HG03442 (cell line): Measurements from ENCODE around the gene NFIC.
"Not testable (repeated sequence)": the region's sequence is repeated elsewhere in the genome, so short reads cannot be mapped to it uniquely, and the experiment has no call there.

ENCODE experiments used
- ATAC-seq: cut with Tn5 transposase; IDR thresholded peaks from one replicate; pipeline ENCODE4 v1.9.1; 2021; ENCODE audit warnings: mild to moderate bottlenecking, moderate library complexity; ENCODE audit not compliant: unreplicated experiment

Gene NFIC

DNA sequence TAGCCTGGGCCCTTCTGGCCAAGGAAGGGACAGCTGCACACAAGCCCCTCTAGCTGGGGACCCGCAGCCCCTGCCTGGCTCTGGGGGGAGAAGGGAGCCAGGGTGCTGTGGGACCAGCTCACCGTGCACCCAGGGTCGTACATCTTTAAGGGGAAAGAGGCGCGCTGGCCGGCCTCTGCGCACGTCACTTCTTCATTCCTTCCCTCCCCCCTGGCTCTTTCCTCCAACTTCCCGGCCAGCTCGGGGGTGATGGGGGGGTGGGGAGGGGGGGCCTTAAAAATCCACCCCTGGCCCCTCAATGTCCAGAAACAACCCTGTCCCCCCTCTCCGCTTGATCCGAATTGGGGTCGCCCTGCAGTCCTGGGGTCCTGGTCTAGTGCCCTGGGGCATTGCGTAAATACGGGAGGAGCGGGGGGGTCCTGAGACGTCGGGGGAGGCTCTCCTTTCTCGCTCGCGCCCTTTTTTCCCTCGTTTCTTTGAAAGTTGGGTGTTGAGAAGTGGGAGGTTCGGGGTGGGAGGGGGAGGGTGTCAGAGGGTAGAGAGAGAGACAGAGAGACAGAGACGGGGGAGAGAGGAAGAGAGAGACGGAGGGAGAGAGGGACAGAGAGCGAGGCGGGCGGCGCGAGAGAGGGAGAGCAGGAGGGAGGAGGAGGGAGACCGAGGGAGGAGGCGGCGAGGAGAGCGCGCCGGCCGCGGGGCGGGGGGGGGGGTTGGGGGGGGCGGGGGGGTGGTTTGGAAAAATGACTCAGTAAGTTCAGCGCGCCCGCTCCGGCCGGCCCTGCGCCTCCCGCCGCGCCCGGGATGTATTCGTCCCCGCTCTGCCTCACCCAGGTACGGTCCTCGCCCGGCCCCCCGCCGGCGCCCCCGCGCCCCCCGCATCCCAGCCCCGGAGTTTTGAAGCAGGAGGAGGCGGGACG lies at the start of gene NFIC:
TSS of gene NFIC (plus strand) at position 748 of the 917 bp plus-strand sequence. CDS start at position 802, 54 bp downstream.
- no peak for ATAC-seq

DNA sequence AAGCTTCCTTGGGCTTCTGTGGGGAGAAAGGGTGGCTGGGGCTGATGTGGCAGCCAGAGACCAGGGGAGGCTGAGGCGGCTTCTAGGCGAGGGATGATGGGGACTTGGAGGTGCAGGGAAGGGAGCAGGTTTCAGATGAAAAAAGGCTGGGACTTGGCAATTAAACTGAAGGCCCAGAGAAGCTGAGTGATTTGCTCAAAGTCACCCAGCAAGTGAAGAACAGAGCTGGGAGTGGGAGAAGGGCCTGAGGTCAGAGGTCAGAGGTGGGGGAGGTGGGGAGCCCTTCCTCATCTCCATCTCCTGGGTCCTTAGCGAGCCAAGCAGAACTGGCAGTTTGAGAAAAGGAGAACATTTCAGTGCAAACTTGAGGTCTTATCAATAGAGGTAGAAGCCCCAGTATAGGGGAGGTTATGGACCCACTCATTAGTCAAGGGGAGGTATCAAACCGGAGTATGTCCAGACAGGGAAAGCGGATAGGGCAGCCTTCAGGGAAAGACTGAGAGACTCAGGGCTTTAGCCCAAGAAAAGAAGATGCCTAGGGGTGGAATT lies 49.6 kb upstream of the NFIC start:
- no peak for ATAC-seq

DNA sequence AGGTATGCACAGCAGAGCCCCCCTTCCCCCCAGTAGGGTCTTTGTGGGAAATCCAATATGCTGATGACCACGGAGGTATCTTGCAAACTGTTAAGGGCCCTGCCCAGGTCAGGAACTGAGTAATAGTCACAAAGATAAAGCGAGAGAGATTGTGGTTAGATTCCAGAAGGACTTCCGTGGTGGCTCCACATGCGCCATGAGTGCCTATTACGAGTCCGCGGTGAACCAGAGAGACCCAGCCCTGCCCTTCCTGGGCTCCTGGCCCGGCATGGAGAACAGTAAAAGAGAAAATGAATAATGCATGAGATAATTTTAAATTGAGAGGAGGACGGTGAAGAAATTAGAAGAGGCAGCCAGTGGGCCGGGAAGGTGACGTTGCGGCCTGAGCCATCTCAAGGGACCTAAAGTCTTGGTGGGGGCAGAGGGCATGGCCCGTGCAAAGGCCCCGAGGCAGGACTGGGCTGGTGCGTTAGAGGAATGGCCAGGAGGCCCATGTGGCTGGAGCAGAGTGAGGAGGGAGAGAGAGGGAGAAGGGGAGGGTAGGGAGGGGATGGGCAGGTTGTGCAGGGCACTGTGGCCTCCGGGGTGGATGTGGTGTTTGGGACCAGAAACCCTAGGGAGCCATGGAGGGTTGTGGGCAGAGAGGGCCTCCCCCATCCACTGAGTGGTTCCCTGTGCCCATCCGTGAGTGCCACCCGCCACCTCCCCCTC lies 46.6 kb upstream of the NFIC start:
- ATAC-seq, result no peak

DNA sequence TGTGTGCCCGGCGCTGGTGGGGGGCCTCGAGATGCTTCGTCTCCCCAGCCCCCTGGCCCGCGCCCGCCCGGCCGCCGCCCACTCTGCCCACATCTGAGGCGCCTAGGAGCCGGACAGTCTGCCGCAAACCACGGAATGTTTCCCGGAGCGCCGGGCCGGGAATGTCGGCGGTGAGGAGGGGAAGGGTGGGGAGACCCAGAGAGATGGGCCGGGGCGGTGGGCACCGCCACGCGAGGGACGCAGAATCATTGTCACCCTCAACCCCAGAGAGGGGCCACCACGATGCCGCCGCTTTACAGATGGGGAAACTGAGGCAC lies 46.1 kb upstream of the NFIC start:
- ATAC-seq, result no peak

DNA sequence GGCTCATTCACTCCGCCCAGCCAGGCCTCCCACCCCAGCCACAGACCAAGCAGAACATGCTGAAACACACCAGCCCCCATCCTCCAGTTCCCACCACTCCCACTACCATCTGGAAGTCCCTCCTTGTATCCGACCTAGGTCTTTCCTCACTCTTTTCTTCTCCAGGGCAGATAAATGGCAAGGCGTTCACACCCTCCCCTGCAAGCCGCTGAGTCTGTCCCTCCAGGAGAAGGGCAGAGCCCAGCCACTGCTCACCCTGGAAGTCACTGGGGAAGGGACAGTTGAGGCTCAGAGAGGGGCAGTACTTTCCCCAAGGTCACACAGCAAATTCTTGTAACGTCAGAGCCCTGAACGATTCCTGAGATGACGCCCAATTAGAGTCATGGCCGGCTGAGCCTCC lies 45.5 kb upstream of the NFIC start:
- no peak for ATAC-seq

DNA sequence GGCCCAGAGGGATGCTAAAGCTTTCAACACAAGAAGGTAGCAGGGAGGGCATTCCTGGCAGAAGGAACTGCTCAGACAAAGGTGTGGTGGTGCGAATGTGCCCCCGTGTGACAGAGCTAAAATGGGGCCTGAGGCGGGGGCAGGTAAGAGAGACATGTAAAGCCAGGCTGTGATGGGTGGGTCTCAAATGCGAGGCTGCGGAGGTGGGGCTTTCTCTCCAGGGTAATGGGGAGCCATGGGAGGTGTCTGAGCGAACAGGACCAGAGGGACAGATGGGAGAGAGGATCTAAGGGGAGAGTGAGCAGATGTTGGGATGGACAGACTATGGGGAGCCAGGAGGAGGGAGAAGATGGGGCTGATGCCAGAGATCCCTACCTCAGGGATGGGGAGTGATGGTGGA lies 44.7 kb upstream of the NFIC start:
- ATAC-seq, result no peak

DNA sequence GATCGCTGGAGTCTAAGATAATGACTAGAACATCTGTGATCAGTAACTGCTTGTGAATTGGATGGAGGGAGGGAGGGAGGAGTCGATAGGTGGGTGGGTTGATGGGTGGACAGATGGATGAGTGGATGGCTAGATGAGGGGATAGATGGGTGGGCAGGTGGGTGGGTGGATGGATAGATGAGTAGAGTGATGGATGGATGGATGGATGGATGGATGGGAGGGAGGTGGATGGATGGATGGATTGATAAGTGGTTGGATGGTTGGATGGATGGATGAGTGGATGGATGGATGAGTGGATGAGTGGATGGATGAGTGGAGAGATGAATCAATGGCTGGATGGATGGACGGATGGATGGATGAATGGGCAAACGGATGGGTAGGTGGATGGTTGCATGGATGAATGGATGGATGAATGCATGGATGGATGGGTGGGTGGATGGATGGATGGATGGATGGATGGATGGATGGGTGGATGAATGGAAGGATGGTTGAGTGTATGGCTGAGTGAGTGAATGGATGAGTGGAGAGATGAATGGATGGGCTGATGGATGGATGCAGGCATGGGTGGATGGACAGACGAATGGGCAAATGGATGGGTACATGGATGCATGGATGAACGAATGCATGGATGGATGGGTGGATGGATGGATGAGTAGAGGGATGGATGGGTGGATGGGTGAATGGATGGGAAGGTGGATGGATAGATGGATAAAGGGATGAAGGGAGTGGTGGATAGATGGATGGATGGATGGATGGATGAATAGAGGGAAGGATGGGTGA lies 44.0 kb upstream of the NFIC start:
- ATAC-seq, result no peak

DNA sequence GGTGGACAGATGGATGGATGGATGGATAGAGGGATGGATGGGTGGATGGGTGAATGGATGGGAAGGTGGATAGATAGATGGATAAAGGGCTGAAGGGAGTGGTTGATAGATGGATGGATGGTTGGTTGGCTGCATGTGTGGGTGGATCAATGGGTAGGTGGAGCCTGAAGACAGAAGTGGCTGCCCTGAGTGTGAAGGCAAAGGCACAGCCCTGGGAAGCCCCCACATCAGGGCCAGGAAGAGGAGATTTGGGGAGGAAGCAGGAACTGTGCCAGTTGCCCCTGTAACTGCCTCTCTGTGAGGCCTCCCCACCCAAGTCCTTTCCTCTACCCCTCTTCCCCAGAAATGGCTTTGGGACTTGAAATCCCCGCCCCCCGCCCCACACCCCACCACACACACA lies 43.4 kb upstream of the NFIC start:
- ATAC-seq, result no peak

DNA sequence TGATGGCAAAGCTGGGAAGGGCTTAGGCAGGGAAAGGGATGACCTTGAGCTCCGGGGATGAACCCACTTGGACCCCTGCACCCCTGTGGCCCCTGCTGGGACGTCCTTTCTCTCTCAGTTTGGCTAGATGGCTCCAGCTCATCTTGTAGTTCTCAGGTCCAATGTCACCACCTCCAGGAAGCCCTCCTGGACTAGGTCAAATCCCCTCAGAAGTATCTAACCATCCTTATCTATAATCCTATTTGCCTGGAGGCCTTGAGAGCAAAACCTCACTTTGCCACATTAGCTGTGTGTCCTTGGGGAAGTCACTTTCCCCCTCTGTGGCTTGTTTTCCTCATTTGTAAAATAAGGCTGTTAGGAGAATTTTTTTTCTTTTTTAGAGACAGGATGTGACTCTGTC lies 42.7 kb upstream of the NFIC start:
- no peak for ATAC-seq

DNA sequence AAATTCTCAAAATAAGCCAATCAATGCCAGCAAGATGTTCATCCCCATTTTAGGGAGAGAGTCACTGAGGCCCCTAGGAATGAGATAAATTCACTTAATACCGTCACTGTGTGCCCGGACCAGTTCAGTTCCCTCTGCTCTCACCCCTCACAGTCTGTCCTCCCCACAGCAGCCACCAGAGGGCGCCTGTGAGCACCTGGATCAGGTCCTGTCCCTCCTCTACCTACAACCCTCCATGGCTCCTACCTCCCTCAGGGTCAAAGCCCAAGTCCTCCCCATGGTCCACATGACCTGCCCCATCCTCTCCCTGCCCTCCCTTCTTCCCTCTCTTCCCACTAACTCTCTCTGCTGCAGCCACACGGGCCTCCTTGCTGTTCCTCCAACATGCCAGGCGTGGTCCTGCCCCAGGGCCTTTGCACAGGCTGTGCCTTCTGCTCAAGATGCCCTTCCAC lies 42.0 kb upstream of the NFIC start:
- ATAC-seq, result no peak

DNA sequence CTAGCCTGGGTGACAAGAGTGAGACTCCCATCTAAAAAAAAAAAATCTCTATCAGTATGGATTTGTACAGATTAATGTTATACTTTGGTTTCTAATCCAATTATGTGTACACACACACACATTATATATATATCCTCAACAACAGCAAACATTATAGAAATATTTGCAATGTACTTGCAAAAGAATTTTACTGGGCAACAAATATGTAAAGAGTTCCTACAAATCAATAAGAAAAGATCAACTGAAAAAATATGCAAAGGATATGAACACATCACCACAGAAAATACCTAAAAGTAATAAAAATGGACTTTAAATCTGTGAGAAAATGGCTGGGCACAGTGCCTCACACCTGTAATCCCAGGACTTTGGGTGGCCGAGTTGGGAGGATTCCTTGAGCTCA lies 40.9 kb upstream of the NFIC start:
- ATAC-seq, result no peak

DNA sequence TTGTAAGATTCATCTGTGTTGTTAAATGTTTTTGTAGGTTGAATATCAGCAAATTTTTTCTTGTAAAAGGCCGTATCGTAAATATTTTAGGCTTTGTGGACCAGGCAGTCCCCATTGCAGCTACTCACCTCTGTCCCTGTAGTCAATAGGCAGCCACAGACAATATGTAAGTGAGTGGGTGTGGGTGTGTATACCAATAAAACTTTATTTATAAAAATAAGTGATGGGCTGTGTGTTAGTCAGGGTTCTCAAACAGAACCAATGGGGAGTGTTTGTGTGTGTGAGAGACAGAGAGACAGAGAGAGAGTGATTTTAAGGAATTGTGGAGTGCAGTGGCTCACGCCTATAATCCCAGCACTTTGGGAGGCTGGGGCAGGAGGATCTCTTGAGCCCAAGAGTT lies 37.6 kb upstream of the NFIC start:
- no peak for ATAC-seq

DNA sequence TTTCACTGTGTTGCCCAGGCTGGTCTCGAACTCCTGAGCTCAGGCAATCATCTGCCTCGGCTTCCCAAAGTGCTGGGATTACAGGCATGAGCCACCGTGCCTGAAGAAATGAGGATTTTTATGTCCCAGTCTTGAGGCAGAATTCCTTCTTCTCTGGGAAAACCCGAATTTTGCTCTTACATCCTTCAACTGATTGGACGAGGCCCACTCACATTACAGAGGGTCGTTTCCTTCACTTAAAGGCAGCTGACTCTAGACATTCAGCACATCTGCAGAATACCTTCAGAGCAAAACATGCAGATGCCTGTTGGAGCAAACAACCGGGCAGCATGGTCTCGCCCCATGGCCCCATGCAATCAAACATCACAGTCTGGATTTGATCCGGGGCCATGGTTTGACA lies 36.3 kb upstream of the NFIC start:
- ATAC-seq, result no peak

DNA sequence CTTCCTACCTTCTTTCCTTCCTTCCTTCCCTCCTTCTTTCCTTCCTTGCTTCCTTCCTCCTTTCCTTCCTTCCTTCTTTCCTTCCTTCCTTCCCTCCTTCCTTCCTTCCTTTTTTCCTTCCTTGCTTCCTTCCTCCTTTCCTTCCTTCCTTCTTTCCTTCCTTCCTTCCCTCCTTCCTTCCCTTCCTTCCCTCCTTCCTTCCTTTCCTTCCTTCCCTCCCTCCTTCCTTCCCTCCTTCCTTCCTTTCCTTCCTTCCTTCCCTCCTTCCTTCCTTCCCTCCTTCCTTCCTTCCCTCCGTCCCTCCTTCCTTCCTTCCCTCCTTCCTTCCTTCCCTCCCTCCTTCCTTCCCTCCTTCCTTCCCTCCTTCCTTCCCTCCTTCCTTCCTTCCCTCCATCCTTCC lies 34.2 kb upstream of the NFIC start:
- ATAC-seq, result not testable (repeated sequence)

DNA sequence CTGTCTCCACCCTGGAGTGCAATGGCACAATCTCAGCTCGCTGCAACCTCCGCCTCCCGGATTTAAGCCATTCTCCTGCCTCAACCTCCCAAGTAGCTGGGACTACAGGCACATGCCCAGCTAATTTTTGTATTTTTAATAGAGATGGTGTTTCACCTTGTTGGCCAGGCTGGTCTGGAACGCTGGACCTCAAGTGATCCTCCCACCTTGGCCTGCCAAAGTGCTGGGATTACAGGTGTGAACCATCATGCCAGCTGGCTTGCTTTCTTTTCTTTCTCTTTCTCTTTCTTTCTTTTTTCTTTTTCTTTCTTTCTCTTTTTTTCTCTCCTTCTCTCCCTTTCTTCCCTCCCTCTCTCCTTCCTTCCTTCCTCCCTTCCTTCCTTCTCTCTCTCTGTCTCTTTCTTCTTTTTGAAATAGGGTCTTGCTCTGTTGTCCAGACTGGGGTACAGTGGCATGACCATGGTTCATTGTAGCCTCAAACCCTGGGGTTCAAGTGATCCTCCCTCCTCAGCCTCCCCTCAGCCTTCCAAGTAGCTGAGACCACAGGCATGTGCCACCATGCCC lies 33.3 kb upstream of the NFIC start:
- ATAC-seq, result no peak

DNA sequence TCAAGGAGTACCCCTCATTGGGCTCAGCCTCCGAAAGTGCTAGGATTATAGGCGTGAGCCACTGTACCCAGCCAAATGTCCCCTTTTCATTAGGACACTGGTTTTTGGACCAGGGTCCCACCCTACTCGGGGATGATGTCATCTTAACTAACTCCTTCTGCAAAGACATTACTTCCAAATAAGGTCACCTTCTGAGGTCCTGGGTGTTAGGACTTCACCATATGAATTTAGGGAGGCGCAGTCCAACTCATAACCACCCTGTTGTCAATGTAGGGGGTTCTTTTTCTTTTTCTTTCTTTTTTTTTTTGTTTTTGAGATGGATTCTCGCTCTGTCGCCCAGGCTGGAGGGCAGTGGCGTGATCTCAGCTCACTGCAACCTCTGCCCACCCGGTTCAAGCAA lies 32.7 kb upstream of the NFIC start:
- ATAC-seq, result no peak

DNA sequence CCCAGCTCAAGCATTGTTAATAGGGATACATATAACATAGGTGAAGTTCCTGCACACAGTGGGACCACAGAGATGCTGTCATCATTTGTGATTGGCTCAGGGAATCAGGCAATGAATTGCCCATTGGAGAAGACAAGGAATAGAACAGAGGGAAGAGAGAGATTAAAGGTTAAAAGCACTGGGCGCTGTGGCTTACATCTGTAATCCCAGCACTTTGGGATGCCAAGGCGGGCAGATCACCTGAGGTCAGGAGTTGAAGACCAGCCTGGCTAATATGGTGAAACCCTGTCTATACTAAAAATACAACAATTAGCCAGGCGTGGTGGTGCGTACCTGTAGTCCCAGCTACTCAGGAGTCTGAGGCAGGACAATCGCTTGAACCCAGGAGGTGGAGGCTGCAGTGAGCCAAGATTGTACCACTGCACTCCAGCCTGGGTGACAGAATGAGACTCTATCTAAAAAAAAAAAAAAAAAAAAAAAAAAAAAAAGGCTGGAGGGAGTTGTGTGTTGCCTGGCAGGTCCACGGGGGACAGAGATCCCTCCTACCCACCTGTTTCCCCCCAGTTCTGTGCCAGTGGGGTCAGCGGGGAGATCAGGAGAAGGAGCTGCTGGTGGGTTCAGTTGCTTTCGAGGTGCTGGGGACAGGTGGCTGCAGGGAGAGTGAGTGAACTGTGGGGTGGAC lies 31.5 kb upstream of the NFIC start:
- not testable (repeated sequence) for ATAC-seq

DNA sequence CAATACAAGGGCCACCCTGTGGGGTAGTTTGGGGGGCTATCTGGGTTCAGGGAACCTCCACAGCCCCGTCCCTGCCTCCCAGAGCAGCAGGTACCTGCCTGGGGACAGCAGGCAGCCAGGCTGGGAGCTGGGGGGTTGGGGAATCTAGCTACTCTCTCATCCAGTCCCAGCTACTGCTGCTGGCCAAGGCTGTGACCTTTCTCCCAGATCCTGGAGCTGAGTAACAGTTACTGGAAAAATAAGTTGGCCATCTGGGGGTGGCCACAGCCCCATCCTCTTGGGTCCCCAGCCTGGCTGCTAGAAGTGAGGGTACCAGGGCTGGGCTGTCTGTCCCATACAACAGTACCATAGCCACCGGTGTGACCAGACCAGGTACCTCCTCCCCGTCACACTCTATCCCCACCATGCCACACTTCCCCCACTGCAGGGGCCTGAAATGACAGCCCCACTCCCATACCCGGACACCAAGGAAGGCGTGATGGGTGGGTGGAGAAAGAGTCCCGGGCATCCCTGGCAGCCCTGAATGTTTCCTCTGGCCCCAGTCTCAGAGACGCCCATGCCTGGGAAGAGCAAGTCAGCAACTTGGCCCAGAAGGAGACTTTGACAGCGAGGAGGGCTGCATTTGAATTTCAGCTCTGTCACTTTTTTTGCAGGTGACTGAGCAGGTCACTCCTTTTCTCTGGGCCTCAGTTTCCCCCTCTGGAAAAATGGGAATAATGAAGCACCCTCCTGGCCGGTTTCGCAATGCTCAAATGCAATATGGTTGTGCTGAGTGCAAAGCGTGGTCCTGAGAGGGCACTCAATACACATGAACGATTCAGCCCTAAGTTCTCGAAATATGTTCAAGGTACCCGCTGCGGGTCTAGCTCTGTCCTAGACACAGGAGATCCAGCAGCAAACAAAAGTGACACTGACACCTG lies 30.7 kb upstream of the NFIC start:
- ATAC-seq, result no peak

DNA sequence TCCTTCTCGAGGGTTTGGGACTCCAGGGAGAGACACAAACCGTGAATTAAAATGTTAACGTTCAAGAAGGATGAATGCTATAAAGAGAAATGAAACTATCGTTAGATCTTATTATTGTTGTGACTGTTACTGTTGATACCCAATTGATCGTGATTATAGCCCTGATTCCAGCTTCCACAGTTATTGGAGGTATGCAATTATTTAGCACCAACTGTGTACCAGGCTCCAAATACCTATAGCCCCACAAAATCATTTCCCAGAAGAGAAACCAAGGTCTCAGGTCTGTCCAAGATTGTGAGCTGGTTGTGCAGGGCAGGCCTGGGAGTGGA lies 30.1 kb upstream of the NFIC start:
- no peak for ATAC-seq
